ENCODE measurements around the gene ANKH. TPM values are rescaled to one million over a fixed set of nuclear protein-coding genes. Genes with fewer than 3 reads are reported as not detected.

The ANKH gene
- total RNA-seq, 6 donors from 2014 or later: 17.2 to 66.7 (median 24.5) TPM

DNA sequence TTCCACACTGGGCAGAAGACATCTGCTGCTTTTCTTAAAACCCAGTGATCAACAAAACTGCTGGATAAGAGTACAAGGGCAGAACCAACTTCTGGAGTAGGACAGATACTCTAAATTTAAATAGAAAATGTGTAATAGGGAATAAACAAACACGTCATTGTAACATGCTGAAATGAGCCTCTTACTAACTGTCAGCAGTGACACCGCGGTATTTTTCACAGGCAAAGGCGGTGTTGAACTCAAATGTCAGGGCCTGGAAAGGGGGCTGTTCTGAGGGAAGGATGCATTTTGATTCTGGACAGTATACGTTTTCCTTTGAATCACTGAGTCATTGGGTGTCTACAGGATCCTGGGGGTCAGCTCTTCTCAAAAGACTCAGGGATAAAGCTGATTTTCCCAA is 133.5 kb downstream of the ANKH start:
- no peak overlapping the region for H3K4me3 ChIP-seq
- peaks cover 0 to 28% (median 9%) of the 10 kb centered on the region in 4 donors for H3K36me3 ChIP-seq
- no peaks in the 10 kb centered on the region for H3K4me1 ChIP-seq
- no peak for ATAC-seq (ENCODE audit: low FRiP score in 2 of 2)
- TF ChIP-seq POLR2A (IDR thresholded peaks at IDR 0.05) (no peak), EP300 (IDR thresholded peaks at IDR 0.05) (no peak)
- TF ChIP-seq, protein P1, sequence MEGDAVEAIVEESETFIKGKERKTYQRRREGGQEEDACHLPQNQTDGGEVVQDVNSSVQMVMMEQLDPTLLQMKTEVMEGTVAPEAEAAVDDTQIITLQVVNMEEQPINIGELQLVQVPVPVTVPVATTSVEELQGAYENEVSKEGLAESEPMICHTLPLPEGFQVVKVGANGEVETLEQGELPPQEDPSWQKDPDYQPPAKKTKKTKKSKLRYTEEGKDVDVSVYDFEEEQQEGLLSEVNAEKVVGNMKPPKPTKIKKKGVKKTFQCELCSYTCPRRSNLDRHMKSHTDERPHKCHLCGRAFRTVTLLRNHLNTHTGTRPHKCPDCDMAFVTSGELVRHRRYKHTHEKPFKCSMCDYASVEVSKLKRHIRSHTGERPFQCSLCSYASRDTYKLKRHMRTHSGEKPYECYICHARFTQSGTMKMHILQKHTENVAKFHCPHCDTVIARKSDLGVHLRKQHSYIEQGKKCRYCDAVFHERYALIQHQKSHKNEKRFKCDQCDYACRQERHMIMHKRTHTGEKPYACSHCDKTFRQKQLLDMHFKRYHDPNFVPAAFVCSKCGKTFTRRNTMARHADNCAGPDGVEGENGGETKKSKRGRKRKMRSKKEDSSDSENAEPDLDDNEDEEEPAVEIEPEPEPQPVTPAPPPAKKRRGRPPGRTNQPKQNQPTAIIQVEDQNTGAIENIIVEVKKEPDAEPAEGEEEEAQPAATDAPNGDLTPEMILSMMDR (IDR thresholded peaks at IDR 0.05): no peak
- H3K27ac ChIP-seq: no peak overlapping the region
- H3K27me3 ChIP-seq: no peaks in the 10 kb centered on the region
- no peaks in the 10 kb centered on the region for H3K9me3 ChIP-seq
- DNase-seq: no peak
- WGBS, 2 donors: 91 to 96% methylated on average over 5 of the region's 5 CpGs

DNA sequence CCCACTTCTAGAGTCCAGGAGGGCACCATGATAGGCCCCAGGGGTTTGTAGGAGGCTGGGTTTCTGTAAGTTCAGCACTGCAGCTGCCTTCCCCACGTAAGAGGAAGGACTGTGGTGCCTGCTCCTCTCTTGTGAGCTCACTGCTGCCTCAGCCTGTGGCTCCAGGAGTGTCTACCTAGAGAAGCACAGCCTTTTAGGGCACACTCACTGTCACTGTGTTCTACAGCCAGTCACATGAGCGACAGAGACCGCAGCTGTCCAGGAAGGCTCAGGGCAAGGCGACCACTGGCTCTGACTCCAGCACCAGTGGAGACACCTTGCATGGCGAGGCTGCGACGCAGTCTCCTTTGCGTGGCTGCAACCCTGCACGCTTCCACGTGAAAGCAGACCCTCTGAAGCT is 134.3 kb downstream of the ANKH start:
- H3K27me3 ChIP-seq: no peaks in the 10 kb centered on the region
- no peak overlapping the region for H3K27ac ChIP-seq
- no peak for DNase-seq
- H3K9me3 ChIP-seq: no peaks in the 10 kb centered on the region
- TF ChIP-seq POLR2AphosphoS5 (IDR thresholded peaks at IDR 0.05): no peak
- no peak for TF ChIP-seq EP300 (IDR thresholded peaks at IDR 0.05)
- TF ChIP-seq POLR2A (IDR thresholded peaks at IDR 0.05): no peak
- TF ChIP-seq, protein P1 (IDR thresholded peaks at IDR 0.05): no peak
- H3K4me1 ChIP-seq: no peaks in the 10 kb centered on the region
- ATAC-seq (ENCODE audit: low FRiP score in 2 of 2): no peak
- peaks cover 0 to 28% (median 9%) of the 10 kb centered on the region in 4 donors for H3K36me3 ChIP-seq
- H3K4me3 ChIP-seq: no peak overlapping the region
- WGBS, 2 donors: 91 to 97% methylated on average over 4 to 10 of the region's 10 CpGs

DNA sequence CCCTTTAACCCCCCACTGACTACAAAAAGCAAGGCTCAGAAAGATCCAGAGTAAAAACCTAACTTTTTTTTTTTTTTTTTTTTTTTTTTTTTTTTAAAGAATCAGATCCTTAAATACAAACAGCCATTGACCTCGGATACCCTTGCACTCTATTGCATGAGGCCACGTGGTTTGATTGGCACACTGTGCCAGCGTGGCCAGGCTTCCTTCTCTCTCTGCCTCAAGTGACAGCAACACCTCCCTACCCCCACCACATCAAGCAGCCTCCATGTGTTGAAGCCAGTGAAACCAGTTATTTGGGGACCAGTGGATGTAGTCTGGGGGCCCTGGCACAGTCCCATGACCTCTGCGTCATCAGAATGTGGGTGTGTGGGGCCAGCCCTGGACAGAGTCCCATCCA is 135.6 kb downstream of the ANKH start:
- WGBS, 2 donors: 68 to 72% methylated on average over 4 of the region's 4 CpGs
- Histone ChIP-seq H3K27me3 (no peaks in the 10 kb centered on the region), H3K4me1 (no peaks in the 10 kb centered on the region), H3K4me3 (no peak overlapping the region), H3K9me3 (no peaks in the 10 kb centered on the region), H3K27ac (no peak overlapping the region), H3K36me3 (peaks cover 0 to 18% (median 8%) of the 10 kb centered on the region in 4 donors)
- DNase-seq: peak in 1 of 2 donors; percentile 49
- TF ChIP-seq POLR2A (IDR thresholded peaks at IDR 0.05): no peak
- ATAC-seq (ENCODE audit: low FRiP score in 2 of 2): peak in 1 of 2 donors; percentile 24

- no peak overlapping the region for H3K27ac ChIP-seq
- DNase-seq (no peak), ATAC-seq (ENCODE audit: low FRiP score in 2 of 2) (no peak)
- no peaks in the 10 kb centered on the region for H3K27me3 ChIP-seq
- no peaks in the 10 kb centered on the region for H3K9me3 ChIP-seq
- H3K4me3 ChIP-seq: no peak overlapping the region
- peaks cover 0 to 17% (median 5%) of the 10 kb centered on the region in 4 donors for H3K36me3 ChIP-seq
- WGBS, 2 donors: 93 to 94% methylated on average over 13 of the region's 13 CpGs
- H3K4me1 ChIP-seq: no peaks in the 10 kb centered on the region
- TF ChIP-seq, protein P1 (IDR thresholded peaks at IDR 0.05): no peak
- TF ChIP-seq POLR2A (IDR thresholded peaks at IDR 0.05) (no peak), EP300 (IDR thresholded peaks at IDR 0.05) (no peak), POLR2AphosphoS5 (IDR thresholded peaks at IDR 0.05) (no peak)
Measured at GRCh38 chr5:14734396-14734795, 137.2 kb downstream of the ANKH start.

DNA sequence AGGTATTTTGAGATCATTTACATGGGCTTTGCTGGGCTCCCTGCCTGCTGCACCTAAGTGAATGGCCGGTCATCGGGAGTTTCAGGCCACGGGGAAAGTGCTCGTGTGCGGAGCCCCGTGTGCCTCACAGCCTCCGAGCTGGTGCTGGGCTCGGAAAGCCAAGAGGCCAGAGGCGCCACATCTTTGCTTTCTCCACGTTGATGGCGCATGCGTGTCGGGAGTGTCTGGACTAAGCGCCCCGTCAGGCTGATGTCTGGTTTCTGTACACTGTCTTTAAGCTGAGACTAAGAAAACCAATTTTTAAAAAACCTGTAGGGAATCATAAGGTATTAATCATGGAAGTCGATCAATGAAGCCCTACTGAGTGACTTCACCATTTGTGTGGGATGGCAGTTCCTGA is 137.9 kb downstream of the ANKH start:
- peaks cover 0 to 17% (median 5%) of the 10 kb centered on the region in 4 donors for H3K36me3 ChIP-seq
- DNase-seq (no peak), ATAC-seq (ENCODE audit: low FRiP score in 2 of 2) (no peak)
- no peak overlapping the region for H3K4me3 ChIP-seq
- H3K9me3 ChIP-seq: no peaks in the 10 kb centered on the region
- H3K27ac ChIP-seq: no peak overlapping the region
- H3K4me1 ChIP-seq: no peaks in the 10 kb centered on the region
- TF ChIP-seq POLR2A (IDR thresholded peaks at IDR 0.05) (no peak), POLR2AphosphoS5 (IDR thresholded peaks at IDR 0.05) (no peak), EP300 (IDR thresholded peaks at IDR 0.05) (no peak)
- TF ChIP-seq, protein P1 (IDR thresholded peaks at IDR 0.05): no peak
- H3K27me3 ChIP-seq: no peaks in the 10 kb centered on the region
- WGBS, 2 donors: 97% methylated on average over 16 of the region's 16 CpGs
